NCI-H1105 treated with DMSO at 0.1 percent for 48 hours (cell line): ENCODE results near the gene OR6K6.

Experiments
- DNase-seq: peaks from one replicate; lab custom pipeline; 2025; lab: John Stamatoyannopoulos, UW

The OR6K6 gene

GRCh38 chr1:158801396-158801795 lies 46.9 kb downstream of the OR6K6 start:
- DNase-seq = no peak

- no peak for DNase-seq
Measured at GRCh38 chr1:158803678-158804077, 49.2 kb downstream of the OR6K6 start.
